Measurements from ENCODE around the gene CD9.

- no peak for TF ChIP-seq POLR2A (IDR thresholded peaks at IDR 0.05)
- no peak for TF ChIP-seq CTCF (IDR thresholded peaks at IDR 0.05 in 4 of 5, conservative IDR thresholded peaks at IDR 0.05 in 1 of 5)
These were observed 41.5 kb upstream of the CD9 start for GRCh38 chr12:6158749-6159148.

Data from gastrocnemius medialis (tissue), 4 donors.